Measurements from ENCODE around the gene KAT7.

Gene KAT7

DNA sequence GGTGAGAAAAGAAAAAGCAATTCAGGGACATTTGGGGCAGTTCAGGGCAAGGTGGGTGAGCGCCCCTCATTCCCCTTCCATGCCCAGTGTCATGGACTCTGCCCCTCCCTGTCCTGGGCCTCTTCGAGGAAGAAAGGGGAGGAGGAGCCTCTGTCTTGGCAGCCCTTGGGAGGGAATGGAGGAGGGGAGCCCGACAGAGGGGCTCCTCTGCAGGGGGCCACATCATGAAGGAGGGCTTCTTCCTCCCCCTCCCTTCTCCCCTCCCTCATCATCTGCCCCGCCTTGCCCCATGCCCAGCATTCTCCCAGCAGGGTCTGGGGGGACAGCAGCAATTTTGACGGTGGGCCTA lies 92.5 kb downstream of the KAT7 start:
- Histone ChIP-seq H3K4me1 (ENCODE audit: control insufficient read depth, low read depth, low read length) (peaks cover 10% of the 10 kb centered on the region), H3K27ac (ENCODE audit: low read length) (no peak overlapping the region), H3K27me3 (ENCODE audit: control insufficient read depth, insufficient read depth, low read length) (peaks cover 22% of the 10 kb centered on the region), H3K4me3 (ENCODE audit: low read length) (peak overlapping the region; percentile 56), H3K36me3 (ENCODE audit: control insufficient read depth, low read depth, low read length) (no peaks in the 10 kb centered on the region), H3K9ac (ENCODE audit: low read length) (no peak overlapping the region), H3K9me3 (ENCODE audit: control insufficient read depth, low read depth, low read length) (no peaks in the 10 kb centered on the region)

DNA sequence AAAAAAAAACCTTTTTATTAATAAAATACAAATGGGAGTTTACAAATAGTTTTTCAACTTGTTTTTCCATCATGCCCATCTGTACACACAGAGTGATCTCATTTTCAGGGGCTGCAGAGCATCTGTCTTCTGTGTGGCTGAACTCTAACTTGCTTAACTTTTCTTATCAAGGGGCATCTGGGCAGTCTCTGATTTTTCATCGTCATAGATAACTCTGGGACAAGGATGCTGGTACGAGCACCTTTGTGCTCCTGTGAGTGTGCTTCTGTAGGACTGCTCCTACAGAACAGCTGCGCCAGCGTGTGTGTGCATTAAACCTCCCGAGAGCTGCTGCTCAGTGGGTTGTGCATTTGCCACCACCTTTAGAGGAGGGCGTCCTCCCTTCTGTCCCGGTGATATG lies 94.0 kb downstream of the KAT7 start:
- Histone ChIP-seq H3K27ac (ENCODE audit: low read length) (no peak overlapping the region), H3K9me3 (ENCODE audit: control insufficient read depth, low read depth, low read length) (no peaks in the 10 kb centered on the region), H3K9ac (ENCODE audit: low read length) (no peak overlapping the region), H3K27me3 (ENCODE audit: control insufficient read depth, insufficient read depth, low read length) (peaks cover 22% of the 10 kb centered on the region), H3K4me1 (ENCODE audit: control insufficient read depth, low read depth, low read length) (peaks cover 15% of the 10 kb centered on the region), H3K4me3 (ENCODE audit: low read length) (no peak overlapping the region), H3K36me3 (ENCODE audit: control insufficient read depth, low read depth, low read length) (no peaks in the 10 kb centered on the region)

All from iPS-18a (cell line).